NB4 (cell line): ENCODE results near the gene VANGL1.

Experiments used
- CTCF ChIP-seq: IDR thresholded peaks from one replicate; pipeline ENCODE4 v1.5.1; 2012; ENCODE audit warnings: low read depth, low read length
- MYC ChIP-seq: IDR thresholded peaks from 2 replicates; pipeline ENCODE4 v1.6.1; 2011; ENCODE audit warnings: low read depth, low read length
- POLR2A ChIP-seq: IDR thresholded peaks from 2 replicates; pipeline ENCODE4 v1.6.1; 2011; ENCODE audit warnings: mild to moderate bottlenecking; ENCODE audit not compliant: insufficient read length; ENCODE audit errors: extremely low read depth

DNA sequence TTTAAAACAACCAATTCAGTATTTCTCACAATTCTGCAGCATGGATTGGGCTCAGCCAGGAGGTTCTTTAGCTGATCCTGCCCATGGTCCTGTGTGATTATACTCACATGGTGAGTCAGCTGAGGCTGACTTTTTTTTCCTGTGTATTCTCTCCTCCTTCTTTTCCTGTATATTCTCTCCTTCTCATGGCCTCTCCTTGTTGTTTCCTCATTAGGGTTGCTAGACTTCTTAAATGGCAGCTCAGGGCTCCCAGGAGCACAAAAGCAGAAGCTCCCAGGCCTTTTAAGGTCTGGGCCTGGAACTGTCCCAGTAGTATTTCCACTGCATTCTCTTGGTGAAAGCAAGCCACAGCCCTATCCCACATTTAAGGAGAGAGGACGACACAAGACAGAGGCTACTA lies 26.8 kb downstream of the VANGL1 start:
- TF ChIP-seq POLR2A (no peak), CTCF (no peak), MYC (no peak)
